NK-92 (cell line): Measurements from ENCODE around the gene SLC4A1AP.

ENCODE experiments used
- DNase-seq: peaks from one replicate; lab custom pipeline; 2025; ENCODE audit not compliant: unreplicated experiment; lab: John Stamatoyannopoulos, UW

The SLC4A1AP gene

DNA sequence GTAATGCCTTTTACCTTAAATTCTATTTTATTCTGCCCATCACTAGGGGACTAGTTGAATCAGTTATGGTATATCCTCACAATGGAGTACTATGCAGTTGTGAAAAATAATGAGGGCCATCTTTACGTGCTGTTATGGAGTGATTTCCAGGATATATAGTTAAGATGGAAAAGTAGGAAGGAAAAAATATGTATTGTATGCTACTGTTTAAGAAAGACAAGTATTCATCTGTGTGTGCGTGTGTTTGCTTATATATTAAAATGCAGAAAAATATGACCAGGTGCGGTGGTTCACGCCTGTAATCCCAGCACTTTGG, 75.3 kb downstream of the SLC4A1AP start:
- no peak for DNase-seq

DNA sequence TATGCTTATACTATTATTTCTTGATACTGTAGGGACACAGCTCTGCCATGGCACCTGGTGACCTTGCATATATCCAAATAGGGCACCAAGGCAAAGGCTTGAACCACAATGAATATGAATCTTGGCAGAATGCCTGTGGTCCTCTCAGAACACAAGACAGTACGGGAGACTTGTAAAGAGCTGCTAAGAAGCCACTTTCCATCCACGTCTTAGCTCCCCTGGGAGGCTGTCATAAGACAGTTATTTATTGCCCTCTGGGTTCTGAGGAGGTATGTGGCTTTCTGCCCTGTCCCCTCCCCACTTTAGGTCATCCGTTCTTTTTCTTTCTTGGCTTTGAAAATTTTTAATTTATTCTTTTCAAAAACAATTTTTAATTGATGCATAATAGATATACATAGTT, 78.0 kb downstream of the SLC4A1AP start:
- DNase-seq = no peak

DNA sequence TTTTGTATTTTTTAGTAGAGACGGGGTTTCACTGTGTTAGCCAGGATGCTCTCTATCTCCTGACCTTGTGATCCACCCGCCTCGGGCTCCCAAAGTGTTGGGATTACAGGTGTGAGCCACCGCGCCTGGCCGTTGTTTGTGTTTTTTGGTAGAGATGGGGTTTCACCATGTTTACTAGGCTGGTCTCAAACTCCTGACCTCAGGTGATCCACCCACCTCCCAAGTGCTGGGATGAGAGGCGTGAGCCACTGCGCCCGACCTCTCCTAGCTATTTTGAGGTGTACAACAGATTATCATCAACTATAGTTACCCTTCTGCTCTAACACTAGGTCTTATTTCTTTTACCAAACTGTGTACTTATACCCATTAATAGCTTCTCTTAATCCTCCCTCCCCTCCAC, 78.9 kb downstream of the SLC4A1AP start:
- DNase-seq = no peak
